HG03064 (cell line): ENCODE data around the gene PCDHGA11.
A peak's percentile ranks its signal among the peaks of the same experiment; 100 is the strongest.
"Not testable (repeated sequence)": the region's sequence is repeated elsewhere in the genome, so short reads cannot be mapped to it uniquely, and the experiment has no call there.

Experiments used
- ATAC-seq: cut with Tn5 transposase; IDR thresholded peaks from one replicate; pipeline ENCODE4 v1.9.1; 2021; ENCODE audit warnings: low read depth; ENCODE audit not compliant: unreplicated experiment

The PCDHGA11 gene

DNA sequence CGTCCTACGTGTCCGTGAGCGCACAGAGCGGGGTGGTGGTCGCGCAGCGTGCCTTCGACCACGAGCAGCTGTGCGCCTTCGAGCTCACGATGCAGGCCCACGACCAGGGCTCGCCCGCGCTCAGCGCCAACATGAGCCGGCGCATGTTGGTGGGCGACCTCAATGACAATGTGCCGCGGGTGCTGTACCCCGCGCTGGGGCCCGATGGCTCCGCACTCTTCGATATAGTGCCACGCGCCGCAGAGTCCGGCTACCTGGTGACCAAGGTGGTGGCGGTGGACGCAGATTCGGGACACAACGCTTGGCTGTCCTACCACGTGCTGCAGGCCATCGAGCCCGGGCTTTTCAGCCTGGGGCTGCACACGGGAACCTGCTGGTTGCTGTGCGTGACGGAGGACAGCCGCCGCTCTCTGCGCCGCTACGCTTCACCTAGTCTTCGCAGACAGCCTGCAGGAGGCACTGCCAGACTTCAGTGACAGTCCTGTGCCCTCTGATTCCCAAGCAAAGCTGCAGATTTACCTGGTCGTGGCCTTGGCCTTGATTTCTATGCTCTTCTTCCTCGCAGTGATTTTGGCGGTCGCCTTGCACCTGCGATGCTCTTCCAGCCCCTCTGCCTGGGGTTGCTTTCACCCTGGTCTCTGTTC is 7.1 kb downstream of the PCDHGA11 start:
- ATAC-seq: no peak

DNA sequence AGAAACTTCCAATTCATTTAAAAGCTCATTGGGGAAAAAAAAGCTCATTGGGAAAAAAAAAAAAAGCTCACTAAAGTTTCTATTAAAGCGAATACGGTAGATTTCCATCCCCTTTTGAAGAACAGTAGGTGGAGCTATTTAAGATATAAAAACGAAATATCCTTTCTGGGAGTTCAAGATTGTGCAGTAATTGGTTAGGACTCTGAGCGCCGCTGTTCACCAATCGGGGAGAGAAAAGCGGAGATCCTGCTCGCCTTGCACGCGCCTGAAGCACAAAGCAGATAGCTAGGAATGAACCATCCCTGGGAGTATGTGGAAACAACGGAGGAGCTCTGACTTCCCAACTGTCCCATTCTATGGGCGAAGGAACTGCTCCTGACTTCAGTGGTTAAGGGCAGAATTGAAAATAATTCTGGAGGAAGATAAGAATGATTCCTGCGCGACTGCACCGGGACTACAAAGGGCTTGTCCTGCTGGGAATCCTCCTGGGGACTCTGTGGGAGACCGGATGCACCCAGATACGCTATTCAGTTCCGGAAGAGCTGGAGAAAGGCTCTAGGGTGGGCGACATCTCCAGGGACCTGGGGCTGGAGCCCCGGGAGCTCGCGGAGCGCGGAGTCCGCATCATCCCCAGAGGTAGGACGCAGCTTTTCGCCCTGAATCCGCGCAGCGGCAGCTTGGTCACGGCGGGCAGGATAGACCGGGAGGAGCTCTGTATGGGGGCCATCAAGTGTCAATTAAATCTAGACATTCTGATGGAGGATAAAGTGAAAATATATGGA is 9.7 kb downstream of the PCDHGA11 start, which contains the start of gene PCDHGA12:
PCDHGA12 (plus strand) TSS at position 176 of the 782 bp plus-strand sequence; CDS start at position 429, 253 bp downstream.
- peak; percentile 95 for ATAC-seq

DNA sequence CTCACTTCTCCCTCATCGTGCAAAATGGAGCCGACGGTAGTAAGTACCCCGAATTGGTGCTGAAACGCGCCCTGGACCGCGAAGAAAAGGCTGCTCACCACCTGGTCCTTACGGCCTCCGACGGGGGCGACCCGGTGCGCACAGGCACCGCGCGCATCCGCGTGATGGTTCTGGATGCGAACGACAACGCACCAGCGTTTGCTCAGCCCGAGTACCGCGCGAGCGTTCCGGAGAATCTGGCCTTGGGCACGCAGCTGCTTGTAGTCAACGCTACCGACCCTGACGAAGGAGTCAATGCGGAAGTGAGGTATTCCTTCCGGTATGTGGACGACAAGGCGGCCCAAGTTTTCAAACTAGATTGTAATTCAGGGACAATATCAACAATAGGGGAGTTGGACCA is 10.4 kb downstream of the PCDHGA11 start:
- no peak for ATAC-seq

DNA sequence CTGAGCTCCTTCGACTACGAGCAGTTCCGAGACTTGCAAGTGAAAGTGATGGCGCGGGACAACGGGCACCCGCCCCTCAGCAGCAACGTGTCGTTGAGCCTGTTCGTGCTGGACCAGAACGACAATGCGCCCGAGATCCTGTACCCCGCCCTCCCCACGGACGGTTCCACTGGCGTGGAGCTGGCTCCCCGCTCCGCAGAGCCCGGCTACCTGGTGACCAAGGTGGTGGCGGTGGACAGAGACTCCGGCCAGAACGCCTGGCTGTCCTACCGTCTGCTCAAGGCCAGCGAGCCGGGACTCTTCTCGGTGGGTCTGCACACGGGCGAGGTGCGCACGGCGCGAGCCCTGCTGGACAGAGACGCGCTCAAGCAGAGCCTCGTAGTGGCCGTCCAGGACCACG is 11.5 kb downstream of the PCDHGA11 start:
- not testable (repeated sequence) for ATAC-seq

DNA sequence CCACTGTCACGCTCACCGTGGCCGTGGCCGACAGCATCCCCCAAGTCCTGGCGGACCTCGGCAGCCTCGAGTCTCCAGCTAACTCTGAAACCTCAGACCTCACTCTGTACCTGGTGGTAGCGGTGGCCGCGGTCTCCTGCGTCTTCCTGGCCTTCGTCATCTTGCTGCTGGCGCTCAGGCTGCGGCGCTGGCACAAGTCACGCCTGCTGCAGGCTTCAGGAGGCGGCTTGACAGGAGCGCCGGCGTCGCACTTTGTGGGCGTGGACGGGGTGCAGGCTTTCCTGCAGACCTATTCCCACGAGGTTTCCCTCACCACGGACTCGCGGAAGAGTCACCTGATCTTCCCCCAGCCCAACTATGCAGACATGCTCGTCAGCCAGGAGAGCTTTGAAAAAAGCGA is 11.9 kb downstream of the PCDHGA11 start:
- ATAC-seq: not testable (repeated sequence)

DNA sequence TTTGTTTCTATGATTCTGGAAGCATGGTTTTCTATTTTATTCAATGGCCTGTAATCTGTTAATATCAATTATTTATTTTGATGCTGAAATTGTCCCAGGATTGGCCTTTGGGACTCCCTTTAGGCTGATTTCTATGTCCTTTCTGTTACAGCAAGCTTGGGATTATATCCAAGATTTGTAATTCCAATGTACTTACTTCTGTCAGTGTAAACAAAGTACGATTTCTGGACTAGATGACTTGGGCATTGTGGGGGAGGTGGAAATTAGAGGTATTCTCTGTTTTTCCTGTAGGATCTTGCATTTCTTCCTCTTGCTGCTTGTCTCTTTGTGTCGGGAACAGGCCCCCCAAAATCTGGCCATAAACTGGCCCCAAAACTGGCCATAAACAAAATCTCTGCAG is 13.2 kb downstream of the PCDHGA11 start:
- no peak for ATAC-seq

DNA sequence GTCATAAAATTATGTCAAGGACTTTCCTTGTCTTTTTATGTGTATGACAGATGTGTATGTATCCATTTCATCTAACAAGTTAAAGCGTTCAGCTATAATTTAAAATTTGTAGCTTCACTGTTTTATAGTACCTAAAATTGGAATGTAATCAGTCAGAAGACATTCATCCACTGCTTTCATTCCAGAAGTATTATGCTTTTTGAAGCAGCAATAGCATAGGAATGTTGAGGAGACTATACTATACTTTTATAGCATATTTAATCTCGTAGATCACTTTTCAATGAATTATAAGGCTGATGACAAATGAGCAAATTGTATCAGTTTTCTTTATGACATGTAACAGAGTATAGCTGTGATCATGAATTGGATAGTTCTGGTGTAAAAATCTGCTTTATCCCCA is 16.4 kb downstream of the PCDHGA11 start:
- no peak for ATAC-seq

DNA sequence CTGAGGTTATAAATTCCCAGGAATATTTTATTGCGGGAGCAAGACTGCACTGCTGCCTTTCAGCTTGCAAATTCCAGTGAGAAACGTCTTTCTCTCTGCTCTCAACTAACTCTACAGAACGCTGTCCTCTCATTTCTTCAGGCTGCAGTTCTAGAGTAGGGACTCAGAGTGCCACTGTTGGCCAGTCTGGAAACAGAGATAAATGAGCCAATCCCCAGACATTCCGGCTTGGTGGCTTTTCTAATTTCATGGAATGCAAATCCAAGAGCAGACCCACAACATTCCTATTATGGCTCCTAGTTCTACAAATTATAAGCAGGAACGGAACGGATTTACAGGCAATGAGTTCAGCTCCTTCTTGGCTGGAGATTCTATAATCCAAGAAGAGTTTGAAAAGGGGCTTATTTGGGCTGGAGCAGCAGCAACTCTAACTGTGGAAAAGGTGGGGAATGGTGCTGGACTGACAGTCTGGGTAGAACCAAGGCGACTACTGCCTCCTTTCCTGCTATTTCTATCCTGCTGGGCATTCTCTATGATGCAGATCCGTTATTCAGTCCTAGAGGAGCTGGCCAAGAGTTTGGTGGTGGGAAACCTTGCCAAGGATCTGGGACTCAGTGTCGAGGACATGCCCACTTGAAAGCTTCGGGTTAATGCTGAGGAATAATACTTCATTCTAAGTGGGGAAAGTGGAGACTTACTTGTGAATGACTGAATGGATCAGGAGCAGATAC is 18.7 kb downstream of the PCDHGA11 start:
- no peak for ATAC-seq

DNA sequence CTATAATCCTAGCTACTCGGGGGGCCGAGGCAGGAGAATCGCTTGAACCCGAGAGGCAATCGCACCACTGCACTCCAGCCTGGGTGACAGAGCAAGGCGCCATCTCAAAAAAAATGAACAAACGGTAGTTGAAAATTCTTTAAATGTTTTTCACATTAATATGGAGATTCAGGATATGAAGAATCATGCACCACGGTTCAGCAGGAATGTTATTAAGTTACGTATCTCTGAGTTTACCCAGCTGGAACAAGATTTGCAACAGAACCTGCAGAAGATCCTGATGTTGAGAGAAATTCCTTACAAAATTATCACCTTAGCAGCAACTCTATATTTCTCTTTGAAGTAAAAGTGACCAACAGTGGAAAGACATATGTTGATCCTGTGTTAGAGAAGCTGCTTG is 19.5 kb downstream of the PCDHGA11 start:
- no peak for ATAC-seq

DNA sequence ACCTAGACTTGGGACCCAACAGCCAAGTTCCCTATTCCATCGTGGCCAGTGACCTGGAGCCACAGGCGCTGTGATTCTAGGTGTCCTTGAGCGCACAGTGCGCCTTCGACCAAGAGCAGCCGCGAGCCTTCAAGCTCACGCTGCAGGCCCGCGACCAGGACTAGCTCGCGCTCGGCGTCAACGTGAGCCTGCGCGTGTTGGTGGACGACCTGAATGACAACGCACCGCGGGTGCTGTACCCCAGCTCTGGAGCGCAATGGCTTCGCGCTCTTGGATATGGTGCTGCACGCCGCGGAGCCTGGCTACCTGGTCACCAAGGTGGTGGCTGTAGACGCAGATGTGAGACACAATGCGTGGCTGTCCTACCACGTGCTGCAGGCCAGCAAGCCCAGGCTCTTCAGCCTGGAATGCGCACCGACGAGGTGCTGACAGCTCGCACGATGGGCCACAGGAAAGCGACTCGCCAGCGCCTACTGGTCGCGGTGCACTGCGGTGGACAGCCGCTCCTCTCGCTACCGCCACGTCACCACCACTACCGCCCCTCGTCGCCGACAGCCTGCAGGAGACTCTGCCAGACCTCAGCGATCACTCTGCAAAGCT is 20.8 kb downstream of the PCDHGA11 start:
- no peak for ATAC-seq

DNA sequence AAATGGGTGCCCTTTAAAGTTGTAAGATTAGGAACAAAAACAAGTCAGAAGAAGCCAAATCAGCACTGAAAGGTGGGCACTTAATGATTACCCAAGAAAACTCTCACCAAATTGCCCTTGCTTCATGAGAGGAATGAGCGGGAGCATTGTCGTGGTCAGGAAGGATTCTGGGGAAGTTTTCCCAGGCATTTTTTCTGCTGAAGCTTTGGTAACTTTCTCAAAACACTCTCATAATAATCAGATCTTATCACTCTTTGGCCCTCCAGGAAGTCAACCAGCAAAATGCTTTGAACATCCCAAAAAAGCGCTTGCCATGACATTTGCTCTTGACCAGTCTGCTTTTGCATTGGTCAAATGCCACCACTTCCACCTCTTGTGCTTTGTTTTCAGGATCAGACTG is 44.5 kb downstream of the PCDHGA11 start:
- no peak for ATAC-seq
